Fibroblast of skin of left biceps (primary cell): Measurements from ENCODE around the gene MSLN.

Source experiments
- DNase-seq, 2 experiments: peaks; one replicate each; pipeline ENCODE4 v3.0.0-alpha.2; 2013; ENCODE audit warnings: low read depth in 2 of 2

MSLN gene

DNA sequence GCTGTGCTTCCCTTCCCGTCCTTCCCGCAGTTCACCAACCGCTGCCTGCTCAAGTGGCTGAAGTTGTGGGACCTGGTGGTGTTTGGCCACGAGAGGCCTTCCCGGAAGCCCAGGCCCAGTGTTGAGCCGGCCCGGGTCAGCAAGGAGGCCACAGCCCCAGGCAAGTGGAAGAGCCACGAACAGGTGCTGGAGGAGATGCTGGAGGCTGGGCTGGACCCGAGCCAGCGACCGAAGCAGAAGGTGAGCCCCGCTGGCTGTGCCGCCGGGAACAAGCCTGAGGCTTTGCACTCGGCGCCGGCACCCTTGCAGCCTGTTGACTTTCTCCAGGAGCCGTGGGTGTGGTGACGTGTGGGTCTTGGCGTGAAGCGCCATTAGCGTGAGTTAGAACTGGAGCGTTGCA lies 30.6 kb downstream of the MSLN start:
- DNase-seq = no peak

DNA sequence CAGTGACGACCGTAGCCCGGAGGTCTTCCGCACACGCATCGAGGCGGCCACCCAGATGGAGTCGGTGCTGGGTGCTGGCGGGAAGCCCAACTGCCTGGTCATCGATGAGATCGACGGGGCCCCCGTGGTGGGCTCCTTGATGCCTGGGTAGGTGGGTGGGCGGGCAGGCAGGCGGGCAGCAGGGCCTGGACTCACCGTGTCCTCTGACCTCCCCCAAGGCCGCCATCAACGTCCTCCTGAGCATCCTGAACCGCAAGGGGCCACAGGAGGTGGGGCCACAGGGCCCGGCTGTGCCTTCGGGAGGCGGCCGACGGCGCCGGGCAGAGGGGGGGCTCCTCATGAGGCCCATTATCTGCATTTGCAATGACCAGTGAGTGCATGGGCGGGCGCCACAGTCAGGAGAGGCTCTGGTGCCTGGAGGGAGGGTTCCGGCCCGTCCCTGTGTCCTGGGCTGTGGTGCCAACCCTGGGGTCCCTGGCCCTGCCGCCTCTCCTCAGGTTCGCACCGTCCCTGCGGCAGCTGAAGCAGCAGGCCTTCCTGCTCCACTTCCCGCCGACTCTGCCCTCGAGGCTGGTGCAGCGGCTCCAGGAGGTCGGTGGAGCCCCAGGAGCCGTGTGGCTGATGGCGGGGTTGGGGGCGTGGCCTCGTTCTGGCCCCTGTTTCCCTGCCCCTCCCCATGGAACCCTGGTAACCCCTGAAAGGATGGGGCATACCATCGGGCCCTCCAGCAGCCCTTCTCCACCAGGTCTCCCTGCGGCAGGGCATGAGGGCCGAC lies 31.9 kb downstream of the MSLN start:
- no peak for DNase-seq

DNA sequence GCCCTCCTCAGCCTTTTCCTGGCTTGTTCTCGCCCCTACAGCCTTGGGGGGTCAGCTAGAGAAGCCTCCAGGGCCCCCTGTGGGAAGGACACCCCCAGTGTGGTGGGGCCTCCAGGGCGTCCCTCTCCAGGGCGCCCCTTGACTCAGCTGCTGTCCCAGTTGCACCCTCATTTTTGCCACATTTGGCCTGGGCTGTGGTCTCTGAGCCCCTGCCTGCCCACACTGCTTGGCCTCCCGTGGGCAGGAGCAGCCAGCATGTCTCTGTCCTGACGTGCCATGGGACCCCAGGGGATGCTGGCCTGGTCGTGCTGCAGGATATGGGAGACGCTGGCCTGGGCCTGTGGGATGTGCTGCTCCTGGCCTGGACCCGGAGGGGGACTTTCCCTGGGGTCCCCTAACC lies 32.9 kb downstream of the MSLN start:
- no peak for DNase-seq

DNA sequence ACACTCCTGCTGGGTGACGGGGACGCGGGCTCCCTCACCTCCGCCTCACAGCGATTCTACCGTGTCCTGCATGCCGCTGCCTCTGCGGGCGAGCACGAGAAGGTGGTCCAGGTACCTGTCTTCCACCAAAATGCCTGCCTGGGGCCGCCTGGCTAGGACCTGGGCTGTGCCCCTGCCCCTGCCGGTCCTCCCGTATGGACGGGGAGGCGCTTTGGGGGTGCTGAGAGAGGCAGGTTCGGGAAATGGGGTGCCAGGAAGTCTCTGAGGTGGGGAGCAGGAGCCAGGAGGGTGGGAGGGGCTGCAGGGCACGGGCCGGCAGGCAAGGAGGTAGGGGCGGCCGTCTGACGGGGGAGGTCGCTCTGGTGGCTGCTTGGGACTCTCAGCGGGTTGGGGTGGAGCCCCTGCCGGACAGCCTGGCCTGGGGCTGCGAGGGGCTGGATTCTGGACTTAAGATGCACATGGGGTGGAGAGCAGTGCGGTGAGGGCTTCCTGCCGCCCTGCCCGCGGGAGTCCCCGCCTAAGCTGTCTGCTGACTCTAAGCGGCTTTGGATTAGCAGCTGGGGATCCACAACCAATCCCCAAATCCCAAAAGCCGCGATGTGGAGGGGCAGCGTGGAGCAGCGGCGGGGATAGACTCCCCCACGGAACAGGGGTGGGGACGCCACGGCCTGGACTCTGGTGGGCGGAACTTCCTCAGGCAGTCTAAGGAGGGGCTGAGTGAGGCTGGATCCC lies 33.7 kb downstream of the MSLN start:
- DNase-seq = no peak

DNA sequence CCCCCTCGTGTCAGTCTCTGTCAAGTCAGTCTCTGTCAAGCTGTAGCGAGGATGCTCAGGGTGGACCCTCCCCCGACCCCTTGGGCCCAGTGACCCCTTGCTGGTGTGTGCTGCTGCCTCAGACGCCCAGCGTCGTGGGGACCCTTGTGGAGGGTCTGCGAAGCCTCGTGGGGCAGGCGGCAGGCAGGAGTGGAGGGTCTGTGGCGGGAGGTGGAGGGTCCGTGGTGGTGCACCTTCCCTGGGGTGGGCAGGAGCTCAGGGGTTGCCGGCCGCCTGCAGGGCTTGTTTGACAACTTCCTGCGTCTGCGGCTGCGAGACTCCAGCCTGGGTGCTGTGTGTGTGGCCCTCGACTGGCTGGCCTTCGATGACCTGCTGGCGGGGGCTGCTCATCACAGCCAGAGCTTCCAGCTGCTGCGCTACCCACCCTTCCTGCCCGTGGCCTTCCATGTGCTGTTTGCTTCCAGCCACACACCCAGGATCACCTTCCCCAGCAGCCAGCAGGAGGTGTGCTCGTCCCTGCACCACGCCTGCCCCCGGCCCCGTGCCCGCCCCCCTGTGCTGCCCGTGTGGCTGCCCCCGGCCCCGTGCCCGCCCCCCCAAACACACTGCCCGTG lies 34.4 kb downstream of the MSLN start:
- no peak for DNase-seq

DNA sequence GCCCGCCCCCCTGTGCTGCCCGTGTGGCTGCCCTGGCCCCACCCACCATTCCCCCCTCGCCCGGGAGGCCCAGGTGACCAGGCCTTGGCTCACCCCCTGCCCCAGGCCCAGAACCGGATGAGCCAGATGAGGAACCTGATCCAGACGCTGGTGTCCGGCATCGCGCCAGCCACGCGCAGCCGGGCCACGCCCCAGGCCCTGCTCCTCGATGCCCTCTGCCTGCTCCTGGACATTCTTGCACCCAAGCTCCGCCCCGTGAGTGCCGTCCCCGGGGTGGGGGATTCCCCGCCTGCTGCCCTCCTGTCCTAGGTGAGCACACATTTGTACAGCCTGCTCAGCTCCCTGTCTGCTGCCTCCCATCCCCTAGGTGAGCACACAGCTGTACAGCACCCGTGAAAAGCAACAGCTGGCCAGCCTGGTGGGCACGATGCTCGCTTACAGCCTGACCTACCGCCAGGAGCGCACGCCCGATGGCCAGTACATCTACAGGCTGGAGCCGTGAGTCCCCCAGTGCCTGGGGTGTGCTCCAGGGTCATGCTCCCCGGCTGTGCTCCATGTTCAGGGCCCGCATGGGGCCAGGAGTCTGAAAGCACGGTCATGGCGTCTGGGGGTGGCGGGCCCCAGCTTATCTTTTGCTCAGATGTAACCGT lies 35.2 kb downstream of the MSLN start:
- DNase-seq = no peak

DNA sequence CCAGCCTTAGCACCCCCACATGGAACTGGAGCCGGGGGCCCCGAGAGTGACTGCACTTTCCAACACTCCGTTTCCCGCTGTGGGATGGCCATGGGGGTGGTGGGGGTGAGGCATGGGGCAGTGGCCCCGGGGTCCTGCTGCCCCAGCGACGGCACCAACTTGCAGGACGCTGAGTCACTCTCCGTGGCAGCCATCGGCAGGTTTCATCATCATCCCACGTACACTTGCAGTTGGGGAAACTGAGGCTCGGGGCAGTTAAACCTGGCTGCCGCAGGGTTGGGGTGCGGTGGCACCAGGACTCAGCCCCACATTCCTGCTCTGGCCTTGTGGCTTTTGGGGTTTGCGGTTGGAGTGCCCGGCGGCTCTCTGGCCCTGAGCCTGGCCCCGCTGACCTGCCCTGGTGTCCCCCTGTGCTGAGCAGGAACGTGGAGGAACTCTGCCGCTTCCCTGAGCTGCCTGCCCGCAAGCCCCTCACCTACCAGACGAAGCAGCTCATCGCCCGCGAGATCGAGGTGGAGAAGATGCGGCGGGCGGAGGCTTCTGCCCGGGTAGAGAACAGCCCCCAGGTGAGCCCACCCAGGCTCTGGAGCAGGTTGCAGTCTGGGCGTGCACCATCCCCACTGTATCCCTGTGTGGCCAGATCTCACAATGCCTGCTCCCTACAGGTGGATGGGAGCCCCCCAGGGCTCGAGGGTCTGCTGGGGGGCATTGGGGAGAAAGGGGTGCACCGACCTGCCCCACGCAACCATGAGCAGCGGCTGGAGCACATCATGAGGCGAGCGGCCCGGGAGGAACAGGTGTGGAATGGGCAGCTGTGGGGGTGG lies 36.0 kb downstream of the MSLN start:
- DNase-seq = no peak

DNA sequence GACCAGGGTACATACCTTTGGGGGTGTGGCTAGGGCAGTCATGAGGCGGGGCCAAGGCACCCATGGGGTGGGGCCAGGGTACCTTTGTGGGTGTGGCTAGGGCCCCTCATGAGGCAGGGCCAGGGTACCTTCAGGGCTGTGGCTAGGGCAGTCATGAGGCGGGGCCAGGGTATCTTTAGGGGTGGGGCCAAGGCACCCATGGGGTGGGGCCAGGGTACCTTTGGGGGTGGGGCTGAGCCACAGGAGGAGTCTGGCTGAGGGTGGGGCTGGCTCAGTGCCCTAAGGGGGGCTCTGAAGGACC lies 36.5 kb downstream of the MSLN start:
- DNase-seq = no peak

DNA sequence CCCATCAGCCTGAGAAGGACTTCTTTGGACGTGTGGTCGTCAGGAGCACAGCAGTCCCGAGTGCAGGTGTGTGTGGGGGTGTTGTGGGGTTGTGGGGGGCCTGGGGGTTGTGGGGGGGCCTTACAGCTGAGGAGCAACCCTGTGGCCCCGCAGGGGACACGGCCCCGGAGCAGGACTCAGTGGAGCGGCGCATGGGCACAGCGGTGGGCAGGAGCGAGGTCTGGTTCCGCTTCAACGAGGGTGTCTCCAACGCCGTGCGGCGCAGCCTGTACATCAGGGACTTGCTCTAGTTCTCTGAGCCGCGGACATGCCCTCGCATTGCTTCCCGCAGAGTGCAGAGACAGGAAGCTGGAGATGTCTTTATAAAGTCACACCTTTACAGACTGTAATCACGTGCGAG lies 37.2 kb downstream of the MSLN start:
- DNase-seq = no peak

DNA sequence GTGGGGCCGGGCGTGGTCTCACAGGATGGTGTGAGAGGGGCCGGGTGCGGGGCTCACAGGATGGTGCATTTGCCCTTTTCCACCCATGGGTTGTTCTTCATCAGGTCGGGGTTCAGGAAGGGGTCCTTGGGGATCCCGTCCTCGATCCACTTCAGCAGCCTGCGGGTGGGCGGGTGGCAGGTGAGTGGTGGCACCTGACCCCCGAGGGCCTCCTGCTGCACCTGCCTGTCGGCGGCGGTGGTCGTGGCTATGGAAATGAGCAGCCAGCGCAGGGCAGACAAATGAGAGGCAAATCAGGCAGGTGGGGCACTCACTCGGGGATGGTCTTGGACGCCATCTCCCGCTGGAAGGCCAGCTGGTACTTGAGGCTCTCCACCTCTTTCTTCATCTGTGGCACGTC lies 38.1 kb downstream of the MSLN start:
- DNase-seq = no peak

DNA sequence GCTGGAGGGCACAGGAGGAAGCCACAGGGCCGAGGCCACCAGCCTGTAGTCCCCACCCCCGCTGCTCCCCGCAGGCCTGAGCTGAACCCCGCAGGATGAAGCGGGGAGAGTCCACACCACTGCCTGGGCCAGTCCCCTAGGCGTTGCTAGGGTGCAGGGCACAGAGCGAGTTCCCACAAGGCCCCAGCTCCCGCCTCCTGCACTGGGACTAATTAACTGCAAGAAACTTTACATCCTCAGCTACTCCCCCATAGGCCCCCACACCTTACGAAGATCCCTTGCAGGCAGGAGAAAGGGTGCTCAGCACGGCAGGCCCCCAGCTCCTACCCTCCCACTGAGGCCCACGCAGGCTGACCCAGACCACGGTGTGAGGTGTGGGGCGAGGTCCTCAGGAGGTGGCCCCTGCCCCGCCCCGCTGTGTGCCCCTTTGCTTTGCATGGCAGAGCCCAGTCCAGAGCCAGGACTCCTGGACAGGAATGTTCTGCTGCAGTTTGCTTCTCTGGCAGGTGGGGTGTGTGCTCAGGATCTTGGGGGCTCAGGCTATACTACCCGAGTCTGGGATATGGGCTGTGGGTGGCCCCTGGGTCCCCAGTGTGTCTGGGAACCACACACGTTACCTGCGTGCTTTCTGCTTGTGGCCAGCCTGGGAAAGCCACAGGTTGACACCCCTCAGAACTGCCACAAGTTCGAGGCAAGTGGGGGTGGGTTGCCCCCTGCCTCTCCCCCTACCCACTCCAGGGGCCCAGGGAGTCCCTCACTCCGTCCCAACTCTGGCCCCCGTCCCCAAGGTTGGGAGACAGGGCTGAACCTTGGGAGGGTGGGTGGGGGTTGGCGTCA lies 38.8 kb downstream of the MSLN start:
- no peak for DNase-seq

DNA sequence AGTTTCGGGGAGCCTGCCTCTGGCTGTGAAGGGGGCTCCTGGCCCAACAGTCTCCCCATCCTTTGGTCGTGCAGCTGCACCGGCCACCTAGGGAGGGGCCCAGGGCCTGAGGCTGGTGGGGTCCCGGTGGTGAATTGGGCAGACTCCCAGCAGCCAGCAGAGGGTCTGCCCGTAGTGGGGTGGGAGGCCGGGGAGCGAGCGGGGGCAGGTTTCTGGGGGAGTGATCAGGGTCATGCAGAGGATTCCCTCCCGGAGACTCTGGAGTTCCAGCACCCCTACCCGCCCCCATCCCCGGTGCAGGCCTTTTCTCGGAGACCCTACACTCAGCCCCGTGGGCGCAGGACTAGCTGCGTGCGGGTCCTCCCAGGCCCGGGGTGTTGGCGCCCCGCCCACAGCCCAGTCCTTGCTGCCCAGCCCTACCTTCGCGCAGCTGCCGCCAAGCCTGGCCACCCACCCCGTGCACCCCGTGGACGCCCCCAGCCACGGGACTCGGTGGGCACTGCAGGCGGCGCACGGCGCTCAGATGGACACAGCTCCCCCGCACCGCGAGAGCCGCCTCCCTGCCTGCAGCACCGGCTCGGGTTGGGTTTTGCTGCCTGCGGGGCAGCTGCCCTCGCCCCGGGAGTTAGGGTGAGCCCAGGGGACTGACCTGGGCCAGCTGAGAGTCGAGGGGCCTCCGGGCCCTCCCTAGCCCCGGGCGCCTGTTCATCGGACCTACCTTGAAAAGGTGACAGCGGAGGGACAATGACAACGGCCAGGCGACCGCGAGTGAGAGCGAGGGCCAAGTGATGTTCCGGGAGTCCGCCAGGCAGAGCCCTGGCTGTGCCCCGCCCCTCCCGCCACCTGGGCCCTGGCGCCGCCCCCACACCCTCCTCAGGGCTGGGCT lies 39.7 kb downstream of the MSLN start, which contains the start of gene GNG13:
Gene GNG13 (minus strand): TSS at position 787 of the 886 bp plus-strand sequence. CDS start 1,657 bp downstream, outside the sequence.
- DNase-seq = no peak

DNA sequence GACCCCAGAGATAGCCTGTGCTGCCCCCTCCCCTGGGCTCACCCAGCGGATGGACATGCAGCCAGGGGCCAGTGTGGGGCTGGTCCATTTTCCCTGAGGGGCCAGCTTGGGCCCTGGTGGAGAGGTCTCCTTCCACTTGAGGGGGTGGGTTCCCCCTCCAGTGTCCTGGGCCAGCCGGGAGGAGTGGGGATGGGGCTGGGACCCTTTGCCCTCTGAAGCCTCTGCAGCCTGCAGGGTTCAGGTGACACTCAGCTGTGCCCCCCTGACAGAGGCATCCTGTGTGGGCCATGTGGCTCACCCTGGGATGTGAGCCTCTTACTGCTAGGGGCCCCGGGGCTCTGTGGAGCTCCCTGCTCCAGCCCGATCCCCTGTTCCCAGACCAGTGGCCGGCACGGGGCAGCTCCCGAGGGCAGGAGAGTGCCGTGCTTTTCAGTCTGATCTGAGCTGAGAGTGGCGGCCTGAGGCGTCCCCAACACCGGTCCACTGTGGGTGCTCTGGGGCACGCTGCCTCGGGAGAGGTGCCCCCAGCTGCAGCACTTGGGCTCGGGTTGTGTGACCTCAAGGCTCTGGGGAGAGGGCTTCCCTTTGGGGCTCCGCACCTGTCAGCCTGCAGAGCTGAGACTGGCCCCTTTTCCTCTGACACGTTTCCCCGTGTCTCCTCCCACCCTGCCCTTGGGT lies 40.4 kb downstream of the MSLN start:
- no peak for DNase-seq

DNA sequence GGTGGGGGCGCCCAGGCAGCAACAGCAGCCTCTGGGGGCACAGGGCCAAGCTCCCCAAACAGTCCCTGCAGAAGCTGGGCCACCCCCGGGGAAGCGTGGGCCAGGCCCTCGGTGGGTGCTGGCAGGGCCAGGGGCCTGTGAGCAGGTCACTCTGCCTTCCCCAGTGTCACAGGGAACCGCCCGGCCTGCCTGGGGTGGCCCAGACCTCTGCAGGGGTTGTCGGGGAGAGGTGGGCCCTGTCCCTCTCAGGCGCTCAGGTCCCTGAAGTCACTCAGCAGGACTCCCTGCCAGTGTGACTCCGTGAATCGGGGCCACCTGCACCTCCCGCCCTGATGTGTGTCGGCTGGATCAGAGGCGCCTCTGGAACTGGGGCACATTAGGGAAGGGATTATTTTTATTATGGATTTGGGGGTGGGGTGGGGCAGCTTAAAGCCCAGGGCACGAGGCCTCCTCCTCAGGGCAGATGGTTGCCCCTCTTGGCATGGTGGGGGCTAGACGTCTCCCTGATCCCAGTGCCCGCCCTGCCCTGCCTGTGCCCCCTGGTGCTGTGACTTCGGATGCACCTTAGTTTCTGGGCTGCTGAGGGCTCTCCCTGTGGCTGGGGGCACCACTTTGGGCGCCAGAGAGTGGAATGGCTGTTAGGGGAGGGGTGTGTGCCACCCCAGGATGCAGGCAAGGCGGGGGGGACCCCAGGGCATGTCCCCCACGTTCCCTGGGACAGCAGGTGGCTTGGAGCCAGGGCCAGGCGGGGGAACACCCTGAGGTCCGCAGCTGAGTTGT lies 41.2 kb downstream of the MSLN start:
- DNase-seq = no peak

DNA sequence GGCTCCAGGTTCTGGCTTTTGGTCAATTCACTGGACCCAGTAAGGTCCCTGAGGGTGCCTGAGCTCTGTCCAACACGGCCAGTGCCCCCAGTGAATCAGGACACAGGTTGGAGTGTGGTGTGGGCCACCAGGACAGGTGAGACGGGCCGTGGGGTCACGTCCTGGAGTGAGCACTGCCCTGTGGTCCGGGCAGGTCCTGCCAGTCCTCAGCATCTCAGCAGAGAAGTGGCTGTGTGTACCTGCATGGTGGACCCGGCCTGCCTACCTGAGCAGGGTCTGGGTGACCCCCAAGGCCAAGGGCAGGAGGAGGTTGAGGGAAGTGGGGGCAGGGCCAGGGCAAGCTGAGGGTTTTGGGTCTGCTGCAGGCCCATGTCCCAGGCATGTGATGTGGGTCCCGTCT lies 41.9 kb downstream of the MSLN start:
- no peak for DNase-seq

DNA sequence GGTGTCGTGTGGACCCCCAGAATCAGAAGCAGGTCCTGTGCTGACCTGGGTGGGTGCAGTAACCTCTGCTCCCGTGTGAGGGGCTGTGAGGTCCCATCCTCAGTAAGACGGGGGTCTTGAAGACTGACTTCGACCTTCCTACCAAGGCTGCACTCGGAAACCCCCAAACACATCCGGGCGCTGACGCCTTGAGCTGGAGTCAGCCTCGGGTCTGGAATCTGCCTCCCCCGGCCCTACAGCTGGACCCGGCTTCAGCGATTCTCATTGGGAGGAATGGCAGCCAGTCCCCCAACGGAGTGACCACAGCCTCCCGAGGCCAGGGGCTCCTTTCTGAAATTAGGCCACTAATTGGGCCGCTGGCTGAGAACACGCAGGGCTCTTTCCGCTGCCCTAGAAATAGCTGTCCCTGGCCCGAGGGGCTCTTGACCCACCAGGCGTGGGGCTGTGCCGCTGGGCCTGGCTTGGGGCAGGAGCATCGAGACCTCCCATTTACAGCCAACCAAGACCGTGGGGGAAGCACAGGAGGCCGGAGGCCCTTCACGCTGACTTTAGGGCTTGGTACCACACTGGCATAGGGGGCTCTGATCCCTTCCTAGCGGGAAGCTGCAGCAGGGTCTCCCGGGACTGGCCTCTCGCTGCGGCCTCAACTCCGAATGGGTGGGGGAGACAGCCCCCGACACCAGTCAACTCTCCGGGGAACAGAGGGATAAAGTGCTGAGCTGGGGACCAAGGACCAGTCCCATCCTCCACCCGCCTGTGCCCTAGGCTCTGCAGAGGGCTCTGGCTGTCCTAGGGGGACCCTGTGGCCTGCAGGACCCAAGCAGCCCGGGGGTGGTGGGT lies 42.6 kb downstream of the MSLN start:
- DNase-seq = no peak

DNA sequence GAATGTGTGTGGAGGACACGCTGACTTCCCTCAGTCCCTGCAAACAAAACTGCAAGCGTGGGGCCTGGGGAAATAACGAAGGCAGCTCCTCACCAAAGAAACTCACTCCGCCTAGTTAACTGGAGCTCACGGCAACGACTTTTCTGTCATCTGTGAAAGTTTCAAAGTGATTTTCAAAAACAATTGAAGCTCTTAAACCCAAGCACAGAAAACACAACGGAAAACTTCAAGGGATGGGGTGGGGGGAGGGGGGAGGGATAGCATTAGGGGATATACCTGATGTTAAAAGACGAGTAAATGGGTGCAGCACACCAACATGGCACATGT lies 43.2 kb downstream of the MSLN start:
- no peak for DNase-seq
